GM23338 (cell line): ENCODE data around the gene BEST1. TPM values are rescaled to one million over a fixed set of nuclear protein-coding genes. Genes with fewer than 3 reads are reported as not detected.

ENCODE experiments used
- ATAC-seq: fragments of 200-7000 bp; cut with Tn5 transposase; 3 replicates; pipeline ENCODE4 v1.9.1; 2020
- DNase-seq: peaks from one replicate; pipeline ENCODE4 v3.0.0-alpha.2; 2015; ENCODE audit warnings: low spot score
- H2AFZ ChIP-seq: fragments of 200-600 bp; sonication (generic); 2 replicates; pipeline ENCODE4 v1.8.0; 2016; ENCODE audit warnings: antibody characterized with exemption, mild to moderate bottlenecking, moderate library complexity
- H3F3A ChIP-seq: fragments of 200-600 bp; sonication (generic); replicated peaks from 2 replicates; pipeline ENCODE4 v1.8.0; 2017; ENCODE audit warnings: antibody characterized with exemption, mixed run types, low read depth
- H3K27ac ChIP-seq: fragments of 200-600 bp; sonication (generic); 2 replicates; pipeline ENCODE4 v1.6.1; 2016; ENCODE audit warnings: low read depth
- H3K27me3 ChIP-seq: fragments of 200-600 bp; sonication (generic); 2 replicates; pipeline ENCODE4 v1.8.0; 2016; ENCODE audit warnings: mild to moderate bottlenecking, mixed run types, moderate library complexity; ENCODE audit not compliant: insufficient read depth
- H3K36me3 ChIP-seq: fragments of 200-600 bp; sonication (generic); 2 replicates; pipeline ENCODE4 v1.8.0; 2016; ENCODE audit warnings: mild to moderate bottlenecking; ENCODE audit not compliant: insufficient read depth
- H3K4me1 ChIP-seq: fragments of 200-600 bp; sonication (generic); 2 replicates; pipeline ENCODE4 v1.8.0; 2016; ENCODE audit warnings: mild to moderate bottlenecking, moderate library complexity; ENCODE audit not compliant: insufficient read depth
- H3K4me2 ChIP-seq: fragments of 200-600 bp; sonication (generic); 2 replicates; pipeline ENCODE4 v1.7.1; 2017; ENCODE audit warnings: mixed run types
- H3K4me3 ChIP-seq: fragments of 200-600 bp; sonication (generic); 2 replicates; pipeline ENCODE4 v1.6.1; 2016; ENCODE audit warnings: mixed run types
- H3K79me2 ChIP-seq: fragments of 200-600 bp; sonication (generic); replicated peaks from 2 replicates; pipeline ENCODE4 v1.8.0; 2017; ENCODE audit warnings: mild to moderate bottlenecking; ENCODE audit not compliant: insufficient read depth
- H3K9me2 ChIP-seq: fragments of 200-600 bp; sonication (generic); 2 replicates; pipeline ENCODE4 v1.8.0; 2017; ENCODE audit not compliant: insufficient read depth
- H4K20me1 ChIP-seq: fragments of 200-600 bp; sonication (generic); replicated peaks from 2 replicates; pipeline ENCODE4 v1.8.0; 2017; ENCODE audit warnings: mild to moderate bottlenecking; ENCODE audit not compliant: insufficient read depth
- H3K27ac Mint-ChIP-seq: 2 replicates; pipeline ENCODE4 v1.8.0; 2020; ENCODE audit warnings: inconsistent platforms, mild to moderate bottlenecking, moderate library complexity, mixed read lengths
- H3K27me3 Mint-ChIP-seq: 3 replicates; pipeline ENCODE4 v1.8.0; 2022; ENCODE audit warnings: low read depth, mild to moderate bottlenecking, moderate library complexity, mixed read lengths, inconsistent platforms; ENCODE audit not compliant: insufficient read depth, poor library complexity
- H3K36me3 Mint-ChIP-seq: 3 replicates; pipeline ENCODE4 v1.8.0; 2021; ENCODE audit warnings: low read depth, mild to moderate bottlenecking, inconsistent platforms, moderate library complexity, mixed read lengths
- H3K4me1 Mint-ChIP-seq: 3 replicates; pipeline ENCODE4 v1.8.0; 2020; ENCODE audit warnings: mild to moderate bottlenecking, inconsistent platforms, mixed read lengths
- H3K4me3 Mint-ChIP-seq: 3 replicates; pipeline ENCODE4 v1.8.0; 2021; ENCODE audit warnings: moderate library complexity, mild to moderate bottlenecking, inconsistent platforms, mixed read lengths
- H3K9me3 Mint-ChIP-seq: 3 replicates; pipeline ENCODE4 v1.8.0; 2020; ENCODE audit warnings: moderate library complexity, mild to moderate bottlenecking, inconsistent platforms, mixed read lengths
- JUNB ChIP-seq: IDR thresholded peaks from one replicate; pipeline ENCODE4 v1.6.1; 2016; ENCODE audit warnings: antibody characterized with exemption; ENCODE audit not compliant: unreplicated experiment
- REST ChIP-seq: IDR thresholded peaks from one replicate; pipeline ENCODE4 v1.6.1; 2018; ENCODE audit warnings: antibody characterized with exemption; ENCODE audit not compliant: unreplicated experiment
- ZNF462 ChIP-seq: fragments of 250-450 bp; sonication (Bioruptor Pico); IDR thresholded peaks from 2 replicates; pipeline ENCODE4 v1.5.0; 2020; ENCODE audit warnings: mild to moderate bottlenecking, moderate library complexity
- polyA plus RNA-seq: library from polyadenylated mRNA; unstranded; fragments of >200 nt; fragmentation: Nextera tagmentation; extraction: Ambion mirVana; gene quantifications from 2 replicates; pipeline ENCODE4 v1.2.1, GENCODE V29; 2016
- total RNA-seq: library from RNA; depleted of rRNA; stranded (reverse); fragments of >200 nt; shearing (Covaris generic); gene quantifications from 2 replicates; pipeline ENCODE4 v1.2.3, GENCODE V29; 2014

Gene BEST1
- total and polyA plus RNA-seq, 2 experiments from 2014 or later = 0.35 to 0.44 TPM

- no peak for DNase-seq
- Histone ChIP-seq H3K9me2 (no peaks in the 10 kb centered on the region), H3K27me3 (no peaks in the 10 kb centered on the region), H3K4me1 (peaks cover 12% of the 10 kb centered on the region), H3K27ac (no peak overlapping the region), H4K20me1 (no peaks in the 10 kb centered on the region), H3K36me3 (no peaks in the 10 kb centered on the region), H3K79me2 (no peaks in the 10 kb centered on the region), H3F3A (0 out of 2 replicates have a peak, but pooled peaks cover 4% of the 10 kb centered on the region), H3K4me2 (no peak overlapping the region), H3K4me3 (no peak overlapping the region), H2AFZ (no peak overlapping the region)
- Mint-ChIP-seq H3K4me3 (no peak overlapping the region), H3K27ac (no peak overlapping the region), H3K9me3 (peaks cover 6% of the 10 kb centered on the region), H3K4me1 (peaks cover 28% of the 10 kb centered on the region), H3K27me3 (peaks cover 9% of the 10 kb centered on the region), H3K36me3 (no peaks in the 10 kb centered on the region)
- ATAC-seq = no peak
- TF ChIP-seq ZNF462 (CRISPR knock-in tag) (no peak), REST (no peak), JUNB (no peak)
Measured at GRCh38 chr11:61928606-61929005, 21.5 kb upstream of the BEST1 start.
